ENCODE data around the gene MRPL37. TPM values are rescaled to one million over a fixed set of nuclear protein-coding genes. Genes with fewer than 3 reads are reported as not detected.

The MRPL37 gene
- polyA plus RNA-seq, 1 donor, result 80.6 TPM

DNA sequence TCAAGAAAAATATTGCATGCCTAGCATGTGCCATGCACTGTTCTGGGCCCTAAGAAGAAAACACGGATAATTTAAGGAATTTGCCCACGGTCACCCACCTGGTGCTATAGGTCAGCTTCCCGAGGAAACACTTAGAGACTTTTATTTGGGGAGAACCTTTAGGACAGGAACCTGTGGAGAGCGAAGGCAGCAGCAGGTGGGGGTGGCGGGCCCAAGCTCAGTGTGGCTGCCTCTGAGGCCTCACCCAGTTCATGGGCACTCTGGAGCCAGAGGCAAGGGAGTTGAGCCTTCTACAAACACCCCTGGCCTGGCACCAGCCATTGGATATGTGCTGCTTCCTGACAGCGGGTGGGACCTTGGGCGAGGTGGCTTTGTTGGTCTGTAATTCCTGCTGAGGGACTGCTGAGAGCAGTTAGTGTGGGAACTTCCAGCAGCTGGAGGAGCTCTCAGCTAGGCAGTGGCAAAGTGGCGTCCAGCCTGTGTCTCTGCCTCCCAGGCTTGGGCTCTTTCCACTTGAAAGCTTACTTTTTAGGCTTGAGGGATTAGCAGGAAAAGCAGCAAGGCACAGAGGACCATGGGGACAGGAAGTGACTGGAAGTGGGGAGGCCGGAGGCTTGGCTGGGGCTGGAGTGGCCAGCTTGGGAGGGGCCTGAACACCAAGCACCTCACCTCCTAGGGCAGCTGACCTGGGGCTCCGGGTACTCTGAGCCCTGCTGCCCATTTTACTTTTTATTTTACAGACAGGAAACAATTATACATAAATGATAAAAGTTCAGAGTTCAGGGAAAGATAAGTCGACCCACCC is 19.1 kb downstream of the MRPL37 start:
- Histone ChIP-seq H3K27me3 (ENCODE audit: control insufficient read depth, insufficient read depth, low read length) (no peaks in the 10 kb centered on the region), H3K27ac (ENCODE audit: low read length) (no peak overlapping the region), H3K4me1 (ENCODE audit: control insufficient read depth, insufficient read depth, low read length) (peaks cover 4% of the 10 kb centered on the region), H3K36me3 (ENCODE audit: control insufficient read depth, insufficient read depth, low read length) (peaks cover 78% of the 10 kb centered on the region), H3K4me3 (ENCODE audit: low read length) (no peak overlapping the region), H3K9me3 (ENCODE audit: control insufficient read depth, low read depth, low read length) (no peaks in the 10 kb centered on the region)
- DNase-seq, result no peak
- no CpG with 5 or more reads among the region's 11 CpGs for WGBS (ENCODE audit: insufficient coverage, low lambda C conversion rate)

DNA sequence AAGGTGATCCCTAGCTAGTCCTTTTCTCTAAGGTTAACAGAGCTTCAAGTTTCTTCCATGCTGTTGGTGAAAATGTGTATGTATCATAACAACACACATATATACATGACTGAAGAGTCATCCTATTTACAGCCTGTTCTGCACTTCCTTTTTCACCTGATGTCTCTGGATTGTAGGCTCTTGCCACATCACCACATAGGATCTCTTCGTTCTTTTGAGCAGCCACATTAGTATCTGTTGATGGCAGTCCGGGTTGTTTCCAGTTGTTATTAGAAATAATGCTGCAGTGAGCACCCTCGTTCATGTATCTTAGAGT is 19.7 kb downstream of the MRPL37 start:
- Histone ChIP-seq H3K27me3 (ENCODE audit: control insufficient read depth, insufficient read depth, low read length) (no peaks in the 10 kb centered on the region), H3K36me3 (ENCODE audit: control insufficient read depth, insufficient read depth, low read length) (peaks cover 75% of the 10 kb centered on the region), H3K27ac (ENCODE audit: low read length) (no peak overlapping the region), H3K4me3 (ENCODE audit: low read length) (no peak overlapping the region), H3K4me1 (ENCODE audit: control insufficient read depth, insufficient read depth, low read length) (peaks cover 4% of the 10 kb centered on the region), H3K9me3 (ENCODE audit: control insufficient read depth, low read depth, low read length) (no peaks in the 10 kb centered on the region)
- no peak for DNase-seq
- WGBS (ENCODE audit: insufficient coverage, low lambda C conversion rate), result 80% methylated on average over 1 of the region's 3 CpGs

DNA sequence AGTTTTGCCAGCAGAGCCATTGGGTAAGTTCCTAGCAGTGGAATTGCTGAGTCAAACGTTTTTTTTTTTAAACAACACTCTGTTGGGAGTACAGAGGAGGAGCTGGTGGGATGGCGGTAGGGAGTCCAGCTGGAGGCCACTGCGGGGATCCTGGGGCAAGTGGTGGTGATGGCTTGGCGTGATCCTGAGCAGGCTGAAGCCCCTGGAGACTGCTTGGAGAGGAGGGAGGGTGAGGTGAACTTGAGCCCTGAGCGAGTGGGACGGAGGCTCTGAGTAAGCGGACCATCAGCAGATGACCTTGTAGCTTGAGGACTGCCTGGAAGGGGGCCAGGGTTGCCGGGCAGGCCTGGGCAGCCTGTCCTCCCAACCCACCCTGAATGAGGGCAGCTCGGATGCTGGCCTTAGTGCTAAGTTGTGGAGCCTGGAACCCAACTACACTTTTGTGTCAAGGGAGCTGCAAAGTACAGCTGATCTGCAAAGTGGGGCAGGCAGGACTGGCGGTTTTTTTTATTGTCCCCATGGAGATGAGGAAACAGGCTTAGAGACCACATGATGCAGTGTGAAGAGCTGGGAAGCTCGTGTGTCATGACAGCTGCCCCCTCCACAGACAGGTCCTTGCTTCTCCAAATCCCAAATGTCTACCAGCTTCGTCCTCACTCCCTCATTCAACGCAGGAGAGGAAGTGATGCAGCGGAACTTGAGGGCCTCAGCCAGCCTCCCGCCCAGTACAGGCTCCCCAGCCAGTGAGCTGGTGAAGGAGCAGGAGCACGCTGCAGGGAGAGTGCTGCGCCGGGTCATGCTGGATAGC is 20.2 kb downstream of the MRPL37 start:
- no peak overlapping the region for H3K27ac ChIP-seq (ENCODE audit: low read length)
- no peak for DNase-seq
- no peak overlapping the region for H3K4me3 ChIP-seq (ENCODE audit: low read length)
- WGBS (ENCODE audit: insufficient coverage, low lambda C conversion rate), result 20% methylated on average over 1 of the region's 18 CpGs
- no peaks in the 10 kb centered on the region for H3K27me3 ChIP-seq (ENCODE audit: control insufficient read depth, insufficient read depth, low read length)
- H3K4me1 ChIP-seq (ENCODE audit: control insufficient read depth, insufficient read depth, low read length), result peaks cover 4% of the 10 kb centered on the region
- peaks cover 73% of the 10 kb centered on the region for H3K36me3 ChIP-seq (ENCODE audit: control insufficient read depth, insufficient read depth, low read length)
- no peaks in the 10 kb centered on the region for H3K9me3 ChIP-seq (ENCODE audit: control insufficient read depth, low read depth, low read length)

GRCh38 chr1:54221113-54221834 is 21.3 kb downstream of the MRPL37 start:
- Histone ChIP-seq H3K4me3 (ENCODE audit: low read length) (no peak overlapping the region), H3K27ac (ENCODE audit: low read length) (no peak overlapping the region), H3K36me3 (ENCODE audit: control insufficient read depth, insufficient read depth, low read length) (peaks cover 69% of the 10 kb centered on the region), H3K27me3 (ENCODE audit: control insufficient read depth, insufficient read depth, low read length) (no peaks in the 10 kb centered on the region), H3K4me1 (ENCODE audit: control insufficient read depth, insufficient read depth, low read length) (peaks cover 4% of the 10 kb centered on the region), H3K9me3 (ENCODE audit: control insufficient read depth, low read depth, low read length) (no peaks in the 10 kb centered on the region)
- DNase-seq, result no peak
- WGBS (ENCODE audit: insufficient coverage, low lambda C conversion rate), result no CpG with 5 or more reads among the region's 12 CpGs

DNA sequence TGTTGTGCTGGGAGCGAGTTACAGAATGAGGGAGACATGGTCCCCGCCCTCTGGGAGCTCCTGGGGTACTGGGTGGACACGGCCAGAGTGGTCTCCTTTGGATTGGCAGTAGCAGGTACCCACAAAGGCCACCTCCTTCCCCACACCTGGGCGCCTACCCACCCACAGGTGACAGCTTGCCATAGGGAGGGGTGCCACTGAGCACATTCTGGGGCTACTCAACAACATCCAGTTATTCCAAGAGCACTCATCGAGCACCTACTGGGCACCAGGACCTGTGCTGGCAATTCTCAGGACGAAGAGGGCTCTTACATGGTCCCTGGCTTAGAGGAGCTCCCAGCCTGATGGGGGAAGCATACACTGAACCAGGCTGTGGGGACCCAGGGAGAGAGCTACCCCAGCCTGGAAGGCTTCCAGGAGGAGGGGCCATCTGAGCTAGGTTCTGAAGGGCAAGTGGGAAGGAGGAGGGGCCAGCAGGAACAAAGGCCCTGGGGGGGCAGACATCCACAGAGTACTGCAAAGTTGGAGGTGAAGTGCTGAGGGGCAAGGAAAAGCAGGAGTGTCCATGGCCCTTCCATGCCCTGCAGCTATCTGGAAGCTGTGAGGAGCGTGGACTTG is 22.0 kb downstream of the MRPL37 start:
- H3K4me1 ChIP-seq (ENCODE audit: control insufficient read depth, insufficient read depth, low read length), result peaks cover 4% of the 10 kb centered on the region
- peaks cover 62% of the 10 kb centered on the region for H3K36me3 ChIP-seq (ENCODE audit: control insufficient read depth, insufficient read depth, low read length)
- H3K4me3 ChIP-seq (ENCODE audit: low read length), result no peak overlapping the region
- DNase-seq, result no peak
- H3K27me3 ChIP-seq (ENCODE audit: control insufficient read depth, insufficient read depth, low read length), result no peaks in the 10 kb centered on the region
- WGBS (ENCODE audit: insufficient coverage, low lambda C conversion rate), result no CpG with 5 or more reads among the region's 7 CpGs
- H3K9me3 ChIP-seq (ENCODE audit: control insufficient read depth, low read depth, low read length), result no peaks in the 10 kb centered on the region
- H3K27ac ChIP-seq (ENCODE audit: low read length), result no peak overlapping the region

DNA sequence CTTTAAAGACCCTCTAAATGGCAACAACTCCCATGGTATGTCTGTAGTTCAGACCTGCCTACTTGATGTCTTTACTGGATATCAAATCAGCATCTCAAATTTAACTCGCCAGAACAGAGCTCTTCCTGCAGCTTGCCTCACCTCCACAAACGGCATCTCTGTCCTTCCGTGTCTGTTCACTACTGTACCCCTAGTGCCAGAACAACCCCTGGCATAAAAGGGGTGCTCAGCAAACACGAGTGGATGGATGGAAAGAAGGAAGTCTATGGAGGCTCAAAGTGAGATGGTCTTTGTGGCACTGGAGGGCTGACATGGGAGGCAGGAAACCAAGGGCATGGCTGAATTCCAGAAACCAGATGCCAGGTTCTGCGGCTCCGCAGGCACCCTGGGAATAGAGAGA is 22.7 kb downstream of the MRPL37 start:
- peaks cover 11% of the 10 kb centered on the region for H3K4me1 ChIP-seq (ENCODE audit: control insufficient read depth, insufficient read depth, low read length)
- no peak overlapping the region for H3K4me3 ChIP-seq (ENCODE audit: low read length)
- no peak overlapping the region for H3K27ac ChIP-seq (ENCODE audit: low read length)
- WGBS (ENCODE audit: insufficient coverage, low lambda C conversion rate), result no CpG with 5 or more reads among the region's 6 CpGs
- H3K27me3 ChIP-seq (ENCODE audit: control insufficient read depth, insufficient read depth, low read length), result no peaks in the 10 kb centered on the region
- DNase-seq, result no peak
- peaks cover 59% of the 10 kb centered on the region for H3K36me3 ChIP-seq (ENCODE audit: control insufficient read depth, insufficient read depth, low read length)
- no peaks in the 10 kb centered on the region for H3K9me3 ChIP-seq (ENCODE audit: control insufficient read depth, low read depth, low read length)

DNA sequence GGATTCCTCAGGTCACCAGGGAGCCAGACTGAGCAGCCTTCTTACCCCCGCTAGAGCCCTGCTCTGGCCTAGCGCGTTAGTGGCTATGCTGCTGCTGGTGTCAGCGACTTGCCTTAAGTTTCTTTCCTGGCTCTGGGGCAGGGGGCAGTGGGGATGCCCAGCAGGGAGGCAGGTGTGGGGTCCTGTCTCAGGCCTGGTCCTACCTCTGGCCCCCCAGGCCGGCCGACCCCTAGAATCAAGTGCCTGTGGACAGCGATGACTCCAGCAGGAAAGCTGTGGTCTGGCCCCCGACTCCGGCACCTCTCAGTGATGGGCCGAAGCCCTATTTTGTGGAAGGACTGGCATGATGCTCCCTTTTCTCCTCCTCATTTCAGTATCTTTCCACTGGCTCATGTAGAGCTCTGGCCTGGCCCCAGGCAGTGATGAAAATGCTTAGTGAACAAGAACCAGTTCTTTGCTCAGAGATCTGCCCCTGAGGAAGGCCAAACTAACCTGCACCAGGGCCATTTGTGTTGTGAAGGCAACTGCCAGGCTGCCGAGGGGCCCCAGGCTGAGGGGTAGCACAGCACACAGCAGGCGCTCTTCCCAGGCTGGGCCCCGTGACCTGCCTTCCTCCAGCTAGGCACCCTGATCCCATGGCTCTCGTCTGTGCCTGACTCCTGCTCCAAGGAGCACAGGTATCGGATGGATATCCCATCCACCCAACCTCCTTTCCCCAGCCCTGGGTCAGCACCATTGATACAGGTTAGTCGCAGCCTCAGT is 23.7 kb downstream of the MRPL37 start:
- no peak for DNase-seq
- no peaks in the 10 kb centered on the region for H3K27me3 ChIP-seq (ENCODE audit: control insufficient read depth, insufficient read depth, low read length)
- H3K27ac ChIP-seq (ENCODE audit: low read length), result no peak overlapping the region
- WGBS (ENCODE audit: insufficient coverage, low lambda C conversion rate), result no CpG with 5 or more reads among the region's 16 CpGs
- H3K36me3 ChIP-seq (ENCODE audit: control insufficient read depth, insufficient read depth, low read length), result peaks cover 53% of the 10 kb centered on the region
- H3K9me3 ChIP-seq (ENCODE audit: control insufficient read depth, low read depth, low read length), result no peaks in the 10 kb centered on the region
- no peak overlapping the region for H3K4me3 ChIP-seq (ENCODE audit: low read length)
- peaks cover 15% of the 10 kb centered on the region for H3K4me1 ChIP-seq (ENCODE audit: control insufficient read depth, insufficient read depth, low read length)

DNA sequence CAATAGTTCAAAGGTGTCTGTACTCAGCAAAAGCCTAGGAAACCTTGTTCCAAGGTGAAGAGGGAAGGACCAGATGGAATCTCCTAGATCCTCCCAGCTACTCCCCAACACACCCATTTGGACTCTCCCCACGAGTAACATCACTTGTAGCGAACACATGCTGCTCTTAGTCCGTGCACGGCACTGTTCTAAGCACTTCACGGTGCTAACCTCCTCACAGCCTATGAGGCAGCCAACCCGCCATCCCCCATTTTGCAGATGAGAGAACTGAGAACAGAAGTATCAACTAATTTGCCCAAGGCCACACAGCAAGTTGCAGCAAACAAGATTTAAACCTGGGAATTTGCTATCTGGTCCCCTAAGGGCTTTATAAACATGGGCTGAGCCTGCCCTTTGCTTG is 24.3 kb downstream of the MRPL37 start:
- no peak overlapping the region for H3K27ac ChIP-seq (ENCODE audit: low read length)
- WGBS (ENCODE audit: insufficient coverage, low lambda C conversion rate), result no CpG with 5 or more reads among the region's 6 CpGs
- H3K27me3 ChIP-seq (ENCODE audit: control insufficient read depth, insufficient read depth, low read length), result no peaks in the 10 kb centered on the region
- no peaks in the 10 kb centered on the region for H3K9me3 ChIP-seq (ENCODE audit: control insufficient read depth, low read depth, low read length)
- H3K4me3 ChIP-seq (ENCODE audit: low read length), result no peak overlapping the region
- no peak for DNase-seq
- peaks cover 54% of the 10 kb centered on the region for H3K36me3 ChIP-seq (ENCODE audit: control insufficient read depth, insufficient read depth, low read length)
- H3K4me1 ChIP-seq (ENCODE audit: control insufficient read depth, insufficient read depth, low read length), result peaks cover 16% of the 10 kb centered on the region

- no peaks in the 10 kb centered on the region for H3K9me3 ChIP-seq (ENCODE audit: control insufficient read depth, low read depth, low read length)
- peaks cover 14% of the 10 kb centered on the region for H3K4me1 ChIP-seq (ENCODE audit: control insufficient read depth, insufficient read depth, low read length)
- no peaks in the 10 kb centered on the region for H3K27me3 ChIP-seq (ENCODE audit: control insufficient read depth, insufficient read depth, low read length)
- no peak overlapping the region for H3K27ac ChIP-seq (ENCODE audit: low read length)
- peaks cover 49% of the 10 kb centered on the region for H3K36me3 ChIP-seq (ENCODE audit: control insufficient read depth, insufficient read depth, low read length)
- 100% methylated on average over 1 of the region's 6 CpGs for WGBS (ENCODE audit: insufficient coverage, low lambda C conversion rate)
- H3K4me3 ChIP-seq (ENCODE audit: low read length), result no peak overlapping the region
- no peak for DNase-seq
These were observed 25.4 kb downstream of the MRPL37 start for GRCh38 chr1:54225378-54225777.
